ENCODE results near the gene TNS4. TPM values are rescaled to one million over a fixed set of nuclear protein-coding genes. Genes with fewer than 3 reads are reported as not detected.

Gene TNS4
- polyA plus RNA-seq, 3 donors, result 0.01 to 0.19 TPM; not detected in 1

- WGBS, 3 donors, result 68 to 92% (median 91%) methylated on average over 18 of the region's 18 CpGs
- H3K27ac ChIP-seq (ENCODE audit: low read depth, low read length), result no peak overlapping the region
Observed at GRCh38 chr17:40484285-40484972, 17.0 kb downstream of the TNS4 start.

GRCh38 chr17:40483679-40484078, 17.7 kb downstream of the TNS4 start:
- WGBS, 3 donors, result 62 to 90% (median 87%) methylated on average over 4 of the region's 4 CpGs

GRCh38 chr17:40482722-40483121, 18.7 kb downstream of the TNS4 start:
- no peak overlapping the region for H3K27ac ChIP-seq (ENCODE audit: low read depth, low read length)
- WGBS, 3 donors, result 76 to 95% (median 93%) methylated on average over 6 of the region's 6 CpGs

More at GRCh38 chr17:40483679-40484078, 17.7 kb downstream of the TNS4 start:
- H3K27ac ChIP-seq (ENCODE audit: low read depth, low read length), result no peak overlapping the region

GRCh38 chr17:40481106-40481505, 20.3 kb downstream of the TNS4 start:
- WGBS, 3 donors, result 80 to 86% (median 83%) methylated on average over 7 of the region's 7 CpGs
- H3K27ac ChIP-seq (ENCODE audit: low read depth, low read length), result no peak overlapping the region

DNA sequence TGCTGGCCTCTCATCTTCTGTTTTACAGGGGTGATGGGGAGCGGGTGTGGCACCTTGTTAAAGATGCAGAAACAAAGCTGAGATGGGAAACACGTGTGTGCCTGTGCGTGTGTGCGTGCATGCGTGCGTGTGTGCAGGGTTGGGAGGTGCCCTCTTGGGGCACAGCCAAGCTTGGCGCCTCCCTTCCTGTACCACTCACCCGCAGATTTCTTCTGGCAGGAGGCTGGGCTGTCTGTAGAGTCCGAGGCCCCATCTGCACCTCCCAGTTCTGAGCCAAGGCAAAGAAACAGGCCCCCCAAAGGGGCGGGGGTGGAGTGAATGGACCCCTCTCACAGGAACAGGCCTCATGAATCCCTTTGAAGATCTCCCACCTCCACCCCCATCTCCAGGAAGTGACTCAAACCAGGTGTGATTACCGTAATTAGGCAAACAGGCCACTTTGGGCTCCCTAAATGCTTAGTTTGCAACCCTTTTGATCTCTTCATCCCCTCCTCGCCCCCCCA, 20.9 kb downstream of the TNS4 start:
- no peak overlapping the region for H3K27ac ChIP-seq (ENCODE audit: low read depth, low read length)
- WGBS, 3 donors, result 34 to 43% (median 38%) methylated on average over 12 of the region's 12 CpGs

- WGBS, 3 donors, result 59 to 66% (median 66%) methylated on average over 9 of the region's 9 CpGs
- no peak overlapping the region for H3K27ac ChIP-seq (ENCODE audit: low read depth, low read length)
Observed at GRCh38 chr17:40479754-40480480, 21.5 kb downstream of the TNS4 start.

DNA sequence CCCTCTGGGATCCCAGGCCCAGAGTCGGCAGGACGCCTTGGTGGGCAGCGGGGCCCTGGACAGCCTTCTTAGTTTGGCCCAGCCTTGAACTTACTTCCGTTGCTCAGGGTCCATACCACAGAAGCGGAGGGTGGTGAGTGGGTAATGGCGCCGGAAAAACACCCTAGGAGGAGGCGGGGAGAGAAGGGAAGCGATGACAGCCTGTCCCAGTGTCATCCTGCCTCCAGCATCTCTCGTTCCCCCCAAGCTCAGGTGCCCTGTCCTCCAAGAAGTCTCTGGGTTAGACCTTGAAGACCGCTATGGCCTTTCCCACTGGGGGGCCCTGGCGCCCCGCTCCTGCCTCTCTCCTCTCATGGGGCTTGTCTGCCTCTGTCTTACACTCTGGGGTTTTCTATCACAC, 22.9 kb downstream of the TNS4 start:
- no peak overlapping the region for H3K27ac ChIP-seq (ENCODE audit: low read depth, low read length)
- WGBS, 3 donors, result 84 to 94% (median 87%) methylated on average over 13 of the region's 13 CpGs

- WGBS, 3 donors, result 94 to 96% (median 94%) methylated on average over 1 of the region's 1 CpG
- no peak overlapping the region for H3K27ac ChIP-seq (ENCODE audit: low read depth, low read length)
Observed at GRCh38 chr17:40477796-40478195, 23.6 kb downstream of the TNS4 start.

DNA sequence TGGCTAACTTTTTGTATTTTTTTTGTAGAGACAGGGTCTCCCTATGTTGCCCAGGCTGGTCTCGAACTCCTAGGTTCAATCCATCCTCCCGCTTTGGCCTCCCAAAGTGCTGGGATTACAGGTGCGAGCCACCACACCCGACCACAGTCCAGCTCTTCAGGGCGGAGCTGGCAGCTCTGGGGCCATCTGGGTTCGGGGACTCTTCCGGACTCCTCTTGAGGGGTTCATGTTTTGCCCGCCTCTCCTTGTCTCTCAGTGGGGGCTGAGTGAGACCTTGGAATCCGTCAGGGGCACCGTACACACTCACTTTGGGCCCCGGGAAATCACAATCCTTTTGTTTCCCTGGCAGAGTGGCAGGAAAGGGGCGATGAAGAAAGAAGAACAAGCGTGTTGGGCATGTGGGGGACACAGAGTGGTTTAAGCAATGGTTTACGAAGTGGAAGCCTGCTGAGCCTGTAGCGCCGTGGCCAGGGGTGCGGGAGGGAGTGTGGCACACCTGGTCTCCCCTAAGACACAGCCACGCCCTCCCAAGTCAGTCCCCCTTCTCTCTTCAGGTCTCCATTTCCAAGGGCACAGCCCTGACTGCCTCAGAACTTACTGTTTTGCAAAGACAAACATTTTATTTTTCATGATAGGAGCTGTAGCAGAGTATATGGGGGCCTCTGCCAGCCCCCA, 26.1 kb downstream of the TNS4 start:
- H3K27ac ChIP-seq (ENCODE audit: low read depth, low read length), result no peak overlapping the region
- 86 to 89% (median 87%) methylated on average over 18 of the region's 18 CpGs for WGBS, 3 donors

GRCh38 chr17:40474419-40475002, 26.9 kb downstream of the TNS4 start:
- WGBS, 3 donors, result 76 to 82% (median 81%) methylated on average over 9 of the region's 9 CpGs
- H3K27ac ChIP-seq (ENCODE audit: low read depth, low read length), result no peak overlapping the region

DNA sequence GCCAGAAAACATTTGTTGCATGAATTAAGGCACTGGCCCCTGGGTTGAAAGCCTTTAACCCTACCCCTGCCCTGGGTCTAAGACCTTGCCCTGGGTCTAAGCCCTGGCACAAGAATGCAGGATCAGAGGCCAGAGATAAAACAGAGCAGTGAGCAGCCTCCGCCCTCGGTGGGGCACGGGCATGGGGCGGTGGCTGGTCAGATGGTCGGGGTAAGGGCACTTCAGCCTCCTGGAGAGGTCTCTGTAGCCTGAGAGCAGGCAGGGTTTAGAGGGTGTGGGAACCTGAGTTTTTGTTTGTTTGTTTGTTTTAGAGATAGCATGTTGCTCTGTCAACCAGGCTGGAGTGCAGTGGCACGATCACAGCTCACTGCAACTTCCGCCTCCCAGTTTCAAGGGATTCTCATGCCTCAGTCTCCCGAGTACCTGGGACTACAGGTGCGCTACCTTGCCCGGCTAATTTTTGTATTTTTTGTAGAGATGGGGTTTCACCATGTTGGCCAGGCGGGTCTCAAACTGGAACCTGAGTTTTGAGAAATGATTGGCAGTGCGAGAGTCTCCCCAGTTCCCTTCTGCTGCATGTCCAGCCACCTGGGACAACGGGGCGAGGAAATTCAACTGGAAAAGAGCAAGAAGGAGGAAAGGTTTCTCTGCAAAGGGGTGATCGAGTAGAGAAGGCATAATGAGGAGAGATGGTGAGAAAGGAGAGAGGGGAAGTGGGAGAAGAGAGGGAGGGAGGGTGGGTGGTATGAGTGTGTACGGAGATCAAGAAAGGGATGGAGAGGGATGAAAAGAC, 27.7 kb downstream of the TNS4 start:
- no peak overlapping the region for H3K27ac ChIP-seq (ENCODE audit: low read depth, low read length)
- WGBS, 3 donors, result 77 to 86% (median 83%) methylated on average over 16 of the region's 16 CpGs

DNA sequence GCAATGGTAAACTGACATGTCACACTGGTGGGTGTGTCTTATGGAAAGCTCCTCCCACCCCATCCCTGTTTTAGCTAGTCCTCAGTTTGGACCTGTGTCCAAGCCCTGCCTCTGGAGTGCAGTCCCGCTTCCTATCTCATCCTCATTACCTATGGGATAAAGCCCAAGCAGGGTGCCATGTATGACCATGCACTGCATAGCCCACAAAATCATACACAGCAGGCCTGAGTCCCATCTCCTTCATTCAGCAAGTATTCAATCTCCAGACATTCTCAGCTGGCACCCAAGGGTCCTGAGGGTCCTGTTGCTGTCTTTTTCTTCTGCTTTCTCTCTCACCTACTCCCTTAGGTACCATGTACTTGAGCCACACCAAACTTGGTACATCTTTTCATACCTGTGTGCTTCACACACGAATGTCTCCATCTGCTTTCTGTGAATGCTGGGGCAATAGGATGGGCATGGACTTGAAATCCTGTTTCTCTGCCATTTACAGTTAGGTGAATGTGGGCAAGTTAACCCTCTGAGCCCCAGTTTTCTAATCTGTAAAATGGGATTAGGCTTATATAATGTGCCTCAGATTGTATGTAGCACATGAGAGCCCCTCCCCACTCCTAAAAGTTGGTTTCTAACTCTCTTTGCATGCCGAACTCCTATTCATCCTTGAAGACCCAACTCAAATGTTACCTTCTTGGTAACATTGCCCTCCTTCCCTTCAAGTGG, 28.5 kb downstream of the TNS4 start:
- H3K27ac ChIP-seq (ENCODE audit: low read depth, low read length), result no peak overlapping the region

DNA sequence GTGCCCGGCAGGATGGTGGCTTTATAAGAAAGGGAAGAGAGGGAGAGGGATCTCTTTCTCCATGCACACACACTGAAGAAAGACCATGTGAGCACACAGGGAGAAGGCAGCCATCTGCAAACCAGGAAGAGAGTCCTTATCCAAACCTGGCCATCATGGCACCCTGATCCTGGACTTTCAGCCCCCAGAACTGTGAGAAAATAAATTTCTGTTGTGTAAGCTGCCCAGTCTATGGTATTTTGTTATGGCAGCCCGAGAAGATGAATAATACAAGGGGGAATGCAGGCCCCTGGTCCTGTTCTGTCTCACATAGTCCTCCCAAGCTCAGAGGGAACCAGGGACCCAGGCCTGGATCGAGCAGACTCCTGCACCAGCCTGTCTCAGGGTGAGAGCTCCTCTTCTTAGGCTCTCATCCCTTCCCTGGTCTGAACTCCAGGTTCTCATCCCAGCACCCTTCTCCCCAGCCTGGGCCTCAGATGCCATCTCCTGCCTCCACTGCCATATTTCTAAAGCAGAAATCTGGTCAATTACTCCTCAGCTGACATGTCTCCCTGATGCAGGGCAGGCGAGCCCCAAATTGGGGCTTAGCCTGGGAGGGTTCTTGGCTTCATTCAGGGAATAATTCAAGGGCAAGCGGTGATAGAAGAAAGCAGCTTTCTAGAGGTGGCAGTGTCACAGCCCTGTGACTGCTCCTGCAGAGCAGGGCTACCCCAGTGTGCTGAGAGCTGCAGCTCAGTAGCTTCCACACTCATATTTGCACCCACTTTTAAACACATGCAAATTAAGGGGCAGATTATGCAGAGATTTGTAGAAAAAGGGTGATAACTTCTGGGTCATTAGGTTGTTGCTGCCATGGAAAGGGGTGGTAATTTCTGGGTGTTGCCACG, 29.3 kb downstream of the TNS4 start:
- WGBS, 3 donors, result 90 to 96% (median 93%) methylated on average over 6 of the region's 6 CpGs
- H3K27ac ChIP-seq (ENCODE audit: low read depth, low read length), result no peak overlapping the region

More for the DNA sequence above, 28.5 kb downstream of the TNS4 start:
- 83 to 95% (median 92%) methylated on average over 3 of the region's 3 CpGs for WGBS, 3 donors

DNA sequence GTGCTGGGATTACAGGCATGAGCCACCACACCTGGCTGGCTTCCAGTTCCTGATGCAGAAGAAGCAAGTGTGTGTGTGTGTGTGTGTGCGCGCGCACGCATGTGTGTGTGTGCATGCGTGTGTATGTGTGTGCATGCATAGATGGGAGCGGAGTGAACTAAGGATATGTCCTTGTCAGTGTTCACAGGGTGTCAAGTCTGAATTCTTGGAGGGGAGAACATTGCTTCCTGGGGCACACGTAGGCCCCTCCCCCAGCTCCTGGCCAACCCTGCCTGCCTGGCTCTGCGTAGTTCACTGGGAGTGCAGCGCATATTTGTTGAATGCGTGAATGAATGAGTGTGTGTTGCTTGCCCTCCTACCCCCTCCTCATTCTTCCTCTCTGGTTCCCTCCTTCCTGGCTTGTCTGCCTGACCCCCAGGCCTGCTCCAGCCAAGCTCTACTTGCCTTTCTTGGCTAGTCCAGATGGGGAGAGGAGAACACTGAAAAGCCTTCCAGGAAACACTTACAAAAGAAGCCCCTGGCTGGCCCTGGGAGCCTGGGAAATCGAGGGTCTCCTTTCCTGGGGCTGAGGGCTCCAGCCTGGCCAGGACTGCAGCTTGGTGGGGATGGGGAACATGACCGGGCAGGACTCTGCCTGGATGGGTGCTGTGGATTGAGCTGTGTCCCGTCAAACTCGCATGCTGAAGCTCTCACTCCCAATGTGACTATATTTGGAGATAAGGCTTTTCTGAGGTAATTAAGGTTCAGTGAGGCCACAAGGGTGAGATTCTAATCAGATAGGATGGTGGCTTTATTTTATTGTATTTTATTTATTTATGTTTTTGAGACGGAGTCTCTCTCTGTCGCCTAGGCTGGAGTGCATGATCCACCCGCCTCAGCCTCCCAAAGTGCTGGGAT, 30.2 kb downstream of the TNS4 start:
- WGBS, 3 donors, result 77 to 83% (median 78%) methylated on average over 17 of the region's 17 CpGs
- H3K27ac ChIP-seq (ENCODE audit: low read depth, low read length), result no peak overlapping the region

DNA sequence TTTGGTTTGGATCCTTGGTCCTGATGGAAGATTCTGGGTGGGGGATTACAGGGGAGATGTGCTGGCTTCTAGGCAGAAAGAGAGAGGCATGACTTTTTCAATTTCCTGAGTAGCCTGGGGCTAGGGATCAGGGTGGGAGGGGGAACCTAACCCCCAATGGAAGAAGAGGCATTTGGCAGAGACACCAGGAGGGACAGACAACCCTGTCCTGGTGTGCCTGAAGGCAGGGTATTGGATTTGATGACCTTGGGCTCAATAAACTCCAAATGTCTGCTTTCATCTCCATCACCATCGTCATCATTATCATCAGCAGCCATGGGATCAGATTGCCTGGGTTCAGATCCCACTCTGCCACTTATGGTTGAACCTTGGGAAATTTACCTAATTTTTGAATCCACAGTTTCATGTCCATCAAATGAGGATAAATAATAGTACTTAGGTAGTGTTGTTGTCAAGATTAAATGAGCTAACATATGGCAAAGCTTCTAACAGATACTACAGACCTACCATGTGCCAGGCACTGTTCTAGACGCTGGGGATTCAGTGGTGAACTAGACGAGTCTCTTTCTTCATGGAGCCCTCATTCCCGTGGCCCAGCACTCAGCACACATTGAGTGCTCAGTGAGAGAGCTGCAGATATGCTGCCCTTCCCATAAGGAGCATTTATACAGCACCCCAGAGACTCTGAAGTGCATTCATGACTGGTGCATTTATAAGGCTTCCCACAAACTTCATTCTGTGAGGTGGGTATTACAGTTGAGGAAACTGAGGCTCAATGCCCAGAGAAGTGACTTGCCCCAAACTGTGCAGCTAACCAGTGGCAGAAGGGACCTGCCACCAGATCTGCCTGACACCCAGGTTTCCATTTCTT, 31.4 kb downstream of the TNS4 start:
- no peak overlapping the region for H3K27ac ChIP-seq (ENCODE audit: low read depth, low read length)
- WGBS, 3 donors, result 71 to 91% (median 87%) methylated on average over 4 of the region's 4 CpGs
